Measurements from ENCODE around the gene NR2F2.

DNA sequence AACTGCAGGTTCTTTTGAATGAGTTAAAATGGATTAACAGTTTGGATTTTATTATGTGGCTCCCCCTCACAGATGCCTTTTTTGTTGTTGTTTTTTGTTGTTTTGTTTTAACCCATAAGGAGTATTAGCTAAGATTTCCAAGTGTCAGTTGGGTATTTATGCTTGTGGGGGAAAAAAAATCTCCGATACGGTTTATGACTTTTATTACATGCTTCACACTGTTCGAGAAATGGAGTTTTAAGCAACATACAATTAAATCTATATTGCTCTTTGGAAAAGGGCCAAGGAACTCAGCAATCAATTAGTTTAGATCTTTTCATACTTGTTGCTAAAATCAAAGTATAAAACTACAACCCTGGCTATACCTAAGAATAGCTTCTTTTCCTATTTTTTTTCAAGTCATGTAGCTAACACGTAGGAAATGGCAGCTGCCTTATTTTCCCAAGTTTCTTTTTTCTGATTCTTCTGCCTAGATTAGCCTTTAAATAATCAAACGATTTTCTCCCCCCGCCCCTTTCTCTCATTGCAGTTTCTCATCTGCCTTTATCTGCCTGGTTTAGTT, 16.0 kb downstream of the NR2F2 start:
- TF ChIP-seq, protein P1, sequence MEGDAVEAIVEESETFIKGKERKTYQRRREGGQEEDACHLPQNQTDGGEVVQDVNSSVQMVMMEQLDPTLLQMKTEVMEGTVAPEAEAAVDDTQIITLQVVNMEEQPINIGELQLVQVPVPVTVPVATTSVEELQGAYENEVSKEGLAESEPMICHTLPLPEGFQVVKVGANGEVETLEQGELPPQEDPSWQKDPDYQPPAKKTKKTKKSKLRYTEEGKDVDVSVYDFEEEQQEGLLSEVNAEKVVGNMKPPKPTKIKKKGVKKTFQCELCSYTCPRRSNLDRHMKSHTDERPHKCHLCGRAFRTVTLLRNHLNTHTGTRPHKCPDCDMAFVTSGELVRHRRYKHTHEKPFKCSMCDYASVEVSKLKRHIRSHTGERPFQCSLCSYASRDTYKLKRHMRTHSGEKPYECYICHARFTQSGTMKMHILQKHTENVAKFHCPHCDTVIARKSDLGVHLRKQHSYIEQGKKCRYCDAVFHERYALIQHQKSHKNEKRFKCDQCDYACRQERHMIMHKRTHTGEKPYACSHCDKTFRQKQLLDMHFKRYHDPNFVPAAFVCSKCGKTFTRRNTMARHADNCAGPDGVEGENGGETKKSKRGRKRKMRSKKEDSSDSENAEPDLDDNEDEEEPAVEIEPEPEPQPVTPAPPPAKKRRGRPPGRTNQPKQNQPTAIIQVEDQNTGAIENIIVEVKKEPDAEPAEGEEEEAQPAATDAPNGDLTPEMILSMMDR (IDR thresholded peaks at IDR 0.05), result no peak
- TF ChIP-seq POLR2A (IDR thresholded peaks at IDR 0.05), result no peak

All from transverse colon (tissue), 3 donors.